K562 (cell line): ENCODE measurements around the gene HEXD. TPM values are rescaled to one million over a fixed set of nuclear protein-coding genes. Genes with fewer than 3 reads are reported as not detected.

ENCODE experiments used
- ARID4B ChIP-seq: sonication (generic); formaldehyde crosslinking; IDR thresholded peaks from 2 replicates; pipeline ENCODE4 v1.8.0; 2022; ENCODE audit warnings: mild to moderate bottlenecking, missing genetic modification reagents
- BCOR ChIP-seq: fragments of 450-650 bp; IDR thresholded peaks from 2 replicates; pipeline ENCODE4 v1.6.1; 2016
- DMBX1 ChIP-seq: fragments of 250-450 bp; sonication (Bioruptor Pico); IDR thresholded peaks from 2 replicates; pipeline ENCODE4 v1.8.0; 2022; ENCODE audit warnings: inconsistent platforms, mild to moderate bottlenecking, moderate library complexity, borderline replicate concordance
- HMGN3 ChIP-seq: IDR thresholded peaks from 2 replicates; pipeline ENCODE4 v1.6.1; 2011; ENCODE audit warnings: borderline replicate concordance, low read depth, mild to moderate bottlenecking, mixed read lengths, low read length; ENCODE audit not compliant: insufficient read length; ENCODE audit errors: extremely low read depth
- ILF3 ChIP-seq: fragments of 450-650 bp; IDR thresholded peaks from 2 replicates; pipeline ENCODE4 v1.6.1; 2018; ENCODE audit warnings: antibody characterized with exemption, mild to moderate bottlenecking, moderate library complexity, borderline replicate concordance
- IRF2 ChIP-seq: sonication (generic); formaldehyde crosslinking; IDR thresholded peaks from 2 replicates; pipeline ENCODE4 v1.8.1; 2022; ENCODE audit warnings: mild to moderate bottlenecking, missing genetic modification reagents
- JUN ChIP-seq, 2 experiments: sonication (generic) in 1 of 2; formaldehyde crosslinking in 1 of 2; IDR thresholded peaks; 2 replicates each; pipeline versions ENCODE4 v1.6.1 to v1.8.0; 2012 to 2022; ENCODE audit warnings: borderline replicate concordance in 2 of 2, mild to moderate bottlenecking in 2 of 2, improper control_type of control experiment in 1 of 2, low read depth in 1 of 2, low read length in 1 of 2, missing genetic modification reagents in 1 of 2
- JUND ChIP-seq, 2 experiments: IDR thresholded peaks; 2 replicates in 1 of 2; 3 replicates in 1 of 2; pipeline ENCODE4 v1.6.1; 2011; ENCODE audit warnings: borderline replicate concordance in 2 of 2, low read depth in 2 of 2, low read length in 2 of 2, improper control_type of control experiment in 1 of 2, missing biosample characterization in 1 of 2, missing genetic modification characterization in 1 of 2, missing genetic modification reagents in 1 of 2
- KLF10 ChIP-seq: fragments of 250-450 bp; sonication (Bioruptor Pico); IDR thresholded peaks from 2 replicates; pipeline ENCODE4 v1.6.1; 2021; ENCODE audit warnings: matching md5 sums
- MCM3 ChIP-seq: fragments of 450-650 bp; IDR thresholded peaks from 2 replicates; pipeline ENCODE4 v1.6.1; 2016
- NCOA6 ChIP-seq: fragments of 450-650 bp; IDR thresholded peaks from 2 replicates; pipeline ENCODE4 v1.6.1; 2017; ENCODE audit warnings: mild to moderate bottlenecking
- POLR2A ChIP-seq: fragments of 450-650 bp; conservative IDR thresholded peaks from 2 replicates; pipeline ENCODE4 v1.6.1; 2016
- RFX5 ChIP-seq: IDR thresholded peaks from 2 replicates; pipeline ENCODE4 v1.6.1; 2011; ENCODE audit warnings: low read depth, mild to moderate bottlenecking, improper control_type of control experiment, low read length
- VEZF1 ChIP-seq: fragments of 200-800 bp; sonication (Bioruptor generic); IDR thresholded peaks from 2 replicates; pipeline ENCODE4 v1.6.1; 2017; ENCODE audit warnings: missing genetic modification characterization, missing compliant biosample characterization
- ZNF143 ChIP-seq: sonication (generic); formaldehyde crosslinking; IDR thresholded peaks from 2 replicates; pipeline ENCODE4 v1.9.0; 2022; ENCODE audit warnings: mild to moderate bottlenecking, missing genetic modification reagents
- ZNF511 ChIP-seq: sonication (generic); formaldehyde crosslinking; IDR thresholded peaks from 2 replicates; pipeline ENCODE4 v1.8.0; 2022; ENCODE audit warnings: mild to moderate bottlenecking, missing genetic modification reagents
- polyA plus RNA-seq, 8 experiments: library from polyadenylated mRNA; depleted of rRNA in 4 of 8; stranded (reverse) in 5 of 8; unstranded in 3 of 8; fragments of >200 nt; fragmentation: Nextera tagmentation in 2 of 8; fragmentation: Illumina TruSeq in 1 of 8; extraction: Ambion mirVana in 2 of 8; extraction: Trizol in 1 of 8; gene quantifications; 2 replicates each; pipeline versions ENCODE4 v1.2.1 to v1.2.3, GENCODE V29; 2011 to 2014; ENCODE audit warnings: inconsistent platforms in 1 of 8, missing spikeins in 1 of 8
- total RNA-seq, 7 experiments: library from RNA; depleted of rRNA in 6 of 7; stranded (reverse); fragments of >200 nt in 6 of 7; fragmentation: Illumina TruSeq in 2 of 7; extraction: Trizol in 2 of 7; gene quantifications; 2 replicates each; pipeline versions ENCODE4 v1.2.1 to v1.2.3, GENCODE V29; 2011 to 2021; ENCODE audit warnings: low replicate concordance in 1 of 7
- TF ChIP-seq, protein P1 (sequence below): IDR thresholded peaks from 2 replicates; pipeline ENCODE4 v1.6.1; 2012; ENCODE audit warnings: low read depth, low read length, improper control_type of control experiment, borderline replicate concordance

The HEXD gene
- total and polyA plus RNA-seq, 9 of the 15 experiments (the other 6 are each of a cell fraction or from before 2014, with no cell fraction given): 1.0 to 25.3 (median 10.0) TPM

- TF ChIP-seq ZNF511 (CRISPR knock-in tag) (peak; percentile 99), KLF10 (no peak), RFX5 (no peak), ILF3 (no peak), ARID4B (peak; percentile 98), IRF2 (CRISPR knock-in tag) (peak; percentile 68; the same call in 1 of the 2 replicates), POLR2A (no peak), BCOR (0 out of 2 replicates have a peak, but pooled peaks have one; percentile 28), DMBX1 (CRISPR knock-in tag) (peak; percentile 72; the same call in 1 of the 2 replicates), VEZF1 (CRISPR knock-in tag) (peak; percentile 49), JUN (IDR thresholded peaks at IDR 0.05; ENCODE audit: borderline replicate concordance, low read depth, low read length) (peak; percentile 25; the same call in 1 of the 2 replicates), JUN (CRISPR knock-in tag; IDR thresholded peaks at IDR 0.05; ENCODE audit: borderline replicate concordance) (peak; percentile 93; the same call in 1 of the 2 replicates), JUND (IDR thresholded peaks at IDR 0.05; ENCODE audit: borderline replicate concordance, low read depth, low read length) (no peak), JUND (tag; IDR thresholded peaks at IDR 0.05; ENCODE audit: borderline replicate concordance, low read depth, low read length) (no peak; the same call in 2 of the 3 replicates), NCOA6 (peak; percentile 61; the same call in 1 of the 2 replicates), HMGN3 (peak; percentile 71), MCM3 (no peak), ZNF143 (CRISPR knock-in tag) (peak; percentile 20; the same call in 1 of the 2 replicates)
- TF ChIP-seq, protein P1, sequence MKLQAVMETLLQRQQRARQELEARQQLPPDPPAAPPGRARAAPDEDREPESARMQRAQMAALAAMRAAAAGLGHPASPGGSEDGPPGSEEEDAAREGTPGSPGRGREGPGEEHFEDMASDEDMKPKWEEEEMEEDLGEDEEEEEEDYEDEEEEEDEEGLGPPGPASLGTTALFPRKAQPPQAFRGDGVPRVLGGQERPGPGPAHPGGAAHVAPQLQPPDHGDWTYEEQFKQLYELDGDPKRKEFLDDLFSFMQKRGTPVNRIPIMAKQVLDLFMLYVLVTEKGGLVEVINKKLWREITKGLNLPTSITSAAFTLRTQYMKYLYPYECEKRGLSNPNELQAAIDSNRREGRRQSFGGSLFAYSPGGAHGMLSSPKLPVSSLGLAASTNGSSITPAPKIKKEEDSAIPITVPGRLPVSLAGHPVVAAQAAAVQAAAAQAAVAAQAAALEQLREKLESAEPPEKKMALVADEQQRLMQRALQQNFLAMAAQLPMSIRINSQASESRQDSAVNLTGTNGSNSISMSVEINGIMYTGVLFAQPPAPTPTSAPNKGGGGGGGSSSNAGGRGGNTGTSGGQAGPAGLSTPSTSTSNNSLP: no peak
Observed at GRCh38 chr17:82414548-82415281, 3.4 kb upstream of the HEXD start (continued).
